ENCODE measurements around the gene CHAF1B. TPM values are rescaled to one million over a fixed set of nuclear protein-coding genes. Genes with fewer than 3 reads are reported as not detected.

The CHAF1B gene
- total RNA-seq, 6 experiments from 2014 or later: 0.27 to 2.1 (median 0.72) TPM

DNA sequence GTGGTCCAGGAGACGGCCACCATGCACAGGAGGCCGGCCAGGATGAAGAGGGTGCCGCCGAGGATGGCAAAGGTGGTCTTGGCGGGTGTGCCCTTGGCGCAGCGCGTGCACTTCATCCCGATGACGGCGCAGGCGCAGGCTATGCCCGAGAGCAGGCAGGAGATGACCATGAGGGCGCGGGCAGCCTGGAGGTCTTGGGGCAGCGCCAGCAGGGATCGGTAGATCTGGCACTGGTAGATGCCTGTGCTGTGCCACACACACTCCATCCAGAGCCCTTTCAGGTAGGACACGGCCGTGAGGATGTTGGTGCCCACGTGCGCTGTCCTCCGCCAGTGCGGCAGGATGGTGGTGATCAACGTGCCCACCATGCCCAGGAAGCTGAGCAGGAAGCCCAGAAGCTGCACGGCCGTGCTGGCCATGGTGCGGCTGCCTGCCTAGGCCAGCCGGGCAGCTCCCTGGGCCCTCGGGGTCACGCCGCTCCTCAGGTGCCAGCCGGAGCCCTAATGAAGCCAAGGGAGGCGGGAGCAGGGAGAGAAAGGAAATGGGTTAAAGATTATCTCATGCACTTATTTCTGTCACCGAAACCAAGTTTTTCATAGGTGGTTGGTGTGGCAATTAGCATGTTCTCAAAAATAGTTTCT lies 76.2 kb downstream of the CHAF1B start:
- Histone ChIP-seq H3K4me3 (no peak overlapping the region), H3K27me3 (no peaks in the 10 kb centered on the region), H3K9me3 (no peaks in the 10 kb centered on the region), H3K36me3 (no peaks in the 10 kb centered on the region), H3K27ac (peak overlapping the region in 2 of 3 donors; percentile 43 to 51), H3K4me1 (peaks cover 0 to 20% (median 9%) of the 10 kb centered on the region in 4 donors)
- 58% methylated on average over 4 of the region's 34 CpGs for WGBS (ENCODE audit: insufficient coverage, low coverage, low lambda C conversion rate, missing lambda C conversion rate)
- peak; percentile 71 to 84 (median 81) for DNase-seq
- intact Hi-C loops (cut with DNase I): no loop called here
- ATAC-seq: peak; percentile 77 to 90 (median 84)
- TF ChIP-seq POLR2A (IDR thresholded peaks at IDR 0.05): peak; percentile 54
- TF ChIP-seq, protein P1, sequence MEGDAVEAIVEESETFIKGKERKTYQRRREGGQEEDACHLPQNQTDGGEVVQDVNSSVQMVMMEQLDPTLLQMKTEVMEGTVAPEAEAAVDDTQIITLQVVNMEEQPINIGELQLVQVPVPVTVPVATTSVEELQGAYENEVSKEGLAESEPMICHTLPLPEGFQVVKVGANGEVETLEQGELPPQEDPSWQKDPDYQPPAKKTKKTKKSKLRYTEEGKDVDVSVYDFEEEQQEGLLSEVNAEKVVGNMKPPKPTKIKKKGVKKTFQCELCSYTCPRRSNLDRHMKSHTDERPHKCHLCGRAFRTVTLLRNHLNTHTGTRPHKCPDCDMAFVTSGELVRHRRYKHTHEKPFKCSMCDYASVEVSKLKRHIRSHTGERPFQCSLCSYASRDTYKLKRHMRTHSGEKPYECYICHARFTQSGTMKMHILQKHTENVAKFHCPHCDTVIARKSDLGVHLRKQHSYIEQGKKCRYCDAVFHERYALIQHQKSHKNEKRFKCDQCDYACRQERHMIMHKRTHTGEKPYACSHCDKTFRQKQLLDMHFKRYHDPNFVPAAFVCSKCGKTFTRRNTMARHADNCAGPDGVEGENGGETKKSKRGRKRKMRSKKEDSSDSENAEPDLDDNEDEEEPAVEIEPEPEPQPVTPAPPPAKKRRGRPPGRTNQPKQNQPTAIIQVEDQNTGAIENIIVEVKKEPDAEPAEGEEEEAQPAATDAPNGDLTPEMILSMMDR (IDR thresholded peaks at IDR 0.05): no peak

DNA sequence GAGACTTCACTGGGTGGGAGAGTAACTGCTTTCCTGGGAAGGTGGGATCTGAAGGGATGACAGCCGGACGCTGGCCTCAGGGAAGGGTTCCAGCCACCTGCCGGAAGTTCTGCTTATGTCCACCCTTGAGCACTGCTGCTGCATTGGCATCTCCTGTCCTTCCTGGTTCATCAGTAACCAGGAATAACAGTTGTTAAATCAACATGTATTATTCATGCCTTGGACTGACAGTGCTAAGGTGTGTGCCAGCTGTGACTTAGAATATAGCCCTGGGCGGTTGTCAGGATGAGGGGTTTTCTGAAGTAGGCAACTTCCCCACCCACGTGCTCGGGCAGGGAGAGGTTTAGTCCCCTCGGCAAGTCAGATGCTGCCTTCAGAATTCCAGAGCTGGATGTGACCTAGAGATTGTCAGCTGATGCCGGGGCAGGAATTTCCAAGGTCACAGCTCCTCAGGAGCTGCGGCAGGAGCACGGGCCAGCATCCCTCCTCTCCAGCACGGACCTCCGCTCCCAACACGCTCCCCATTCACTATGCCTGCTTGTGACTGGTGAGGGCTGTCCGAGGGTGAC lies 76.8 kb downstream of the CHAF1B start:
- DNase-seq (peak; percentile 62 to 76 (median 69)), ATAC-seq (peak; percentile 75 to 83 (median 78))
- no peaks in the 10 kb centered on the region for H3K36me3 ChIP-seq
- H3K27me3 ChIP-seq: no peaks in the 10 kb centered on the region
- WGBS (ENCODE audit: insufficient coverage, low coverage, low lambda C conversion rate, missing lambda C conversion rate): 37% methylated on average over 7 of the region's 14 CpGs
- TF ChIP-seq, protein P1 (IDR thresholded peaks at IDR 0.05): no peak
- no peak for TF ChIP-seq POLR2A (IDR thresholded peaks at IDR 0.05)
- H3K4me3 ChIP-seq: no peak overlapping the region
- peaks cover 0 to 20% (median 9%) of the 10 kb centered on the region in 4 donors for H3K4me1 ChIP-seq
- intact Hi-C loops (cut with DNase I): no loop called here
- H3K9me3 ChIP-seq: no peaks in the 10 kb centered on the region
- peak overlapping the region; percentile 43 to 51 (median 49) for H3K27ac ChIP-seq

DNA sequence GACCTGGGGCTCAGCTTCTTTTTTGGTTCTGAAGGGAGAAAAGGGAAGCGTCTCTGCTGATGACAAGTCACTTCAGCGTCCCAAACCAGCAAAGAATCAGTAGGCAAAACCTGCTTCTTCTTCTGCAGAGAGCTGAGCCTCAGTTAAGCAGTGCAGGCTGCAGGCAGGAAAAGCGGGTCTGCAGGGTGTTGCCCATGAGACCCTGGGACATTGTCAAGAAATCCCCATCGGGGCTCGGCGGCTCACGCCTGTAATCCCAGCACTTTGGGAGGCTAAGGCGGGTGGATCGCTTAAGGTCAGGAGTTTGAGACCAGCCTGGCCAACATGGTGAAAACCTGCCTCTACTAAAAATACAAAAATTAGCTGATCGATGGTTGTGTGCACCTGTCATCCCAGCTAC lies 78.0 kb downstream of the CHAF1B start:
- H3K4me3 ChIP-seq: no peak overlapping the region
- ATAC-seq (no peak), DNase-seq (no peak)
- no peaks in the 10 kb centered on the region for H3K36me3 ChIP-seq
- intact Hi-C loops (cut with DNase I): no loop called here
- H3K27me3 ChIP-seq: no peaks in the 10 kb centered on the region
- TF ChIP-seq POLR2A (IDR thresholded peaks at IDR 0.05): no peak
- TF ChIP-seq, protein P1 (IDR thresholded peaks at IDR 0.05): no peak
- H3K9me3 ChIP-seq: no peaks in the 10 kb centered on the region
- WGBS (ENCODE audit: insufficient coverage, low coverage, low lambda C conversion rate, missing lambda C conversion rate): 100% methylated on average over 1 of the region's 10 CpGs
- peaks cover 0 to 26% (median 9%) of the 10 kb centered on the region in 4 donors for H3K4me1 ChIP-seq
- no peak overlapping the region for H3K27ac ChIP-seq

GRCh38 chr21:36463991-36464390 lies 78.8 kb downstream of the CHAF1B start:
- WGBS (ENCODE audit: insufficient coverage, low coverage, low lambda C conversion rate, missing lambda C conversion rate): 45% methylated on average over 4 of the region's 10 CpGs
- Histone ChIP-seq H3K36me3 (no peaks in the 10 kb centered on the region), H3K27ac (no peak overlapping the region), H3K4me1 (peaks cover 0 to 26% (median 9%) of the 10 kb centered on the region in 4 donors), H3K27me3 (no peaks in the 10 kb centered on the region), H3K9me3 (no peaks in the 10 kb centered on the region), H3K4me3 (no peak overlapping the region)
- DNase-seq: no peak
- no peak for ATAC-seq
- intact Hi-C loops (cut with DNase I): no loop called here
- no peak for TF ChIP-seq POLR2A (IDR thresholded peaks at IDR 0.05)
- TF ChIP-seq, protein P1 (IDR thresholded peaks at IDR 0.05): no peak

All from right lobe of liver (tissue), 6 donors.